H1 (cell line): ENCODE measurements around the gene CCDC12. TPM values are rescaled to one million over a fixed set of nuclear protein-coding genes. Genes with fewer than 3 reads are reported as not detected.

Source experiments
- CTCF ChIA-PET: fragments of 300-600 bp; sonication (Branson Sonifier 250); formaldehyde crosslinking; loops from one replicate; lab custom pipeline; 2021; ENCODE audit not compliant: partially characterized antibody; lab: Charles Lee
- POLR2A ChIA-PET: fragments of 300-600 bp; sonication (Branson Sonifier 250); formaldehyde crosslinking; loops from one replicate; lab custom pipeline; 2021; ENCODE audit warnings: inconsistent platforms; ENCODE audit not compliant: partially characterized antibody; lab: Charles Lee
- DNase-seq, 2 experiments: peaks; one replicate each; pipeline versions ENCODE4 v3.0.0 to v3.0.0-alpha.2; 2010 to 2022; ENCODE audit warnings: low spot score in 2 of 2, low read depth in 1 of 2, mixed read lengths in 1 of 2
- FAIRE-seq: peaks from 2 replicates; lab custom pipeline; 2011; peaks lifted over from hg19 to GRCh38; lab: Jason Lieb, UNC
- H2AFZ ChIP-seq: 2 replicates; pipeline ENCODE4 v1.8.1; 2012; ENCODE audit warnings: low read length, inconsistent platforms
- H2AK5ac ChIP-seq: 2 replicates; pipeline ENCODE4 v1.6.1; 2013; ENCODE audit warnings: low read depth, low read length
- H2BK120ac ChIP-seq: replicated peaks from 2 replicates; pipeline ENCODE3; 2013; ENCODE audit warnings: low read depth, low read length, inconsistent platforms
- H2BK12ac ChIP-seq: 2 replicates; pipeline ENCODE4 v1.6.1; 2013; ENCODE audit warnings: low read depth, low read length
- H2BK15ac ChIP-seq: 2 replicates; pipeline ENCODE4 v1.6.1; 2013; ENCODE audit warnings: low read length
- H2BK20ac ChIP-seq: 2 replicates; pipeline ENCODE4 v1.6.1; 2013; ENCODE audit warnings: low read length
- H2BK5ac ChIP-seq: 2 replicates; pipeline ENCODE4 v1.6.1; 2013; ENCODE audit warnings: low read depth, low read length
- H3K14ac ChIP-seq: 2 replicates; pipeline ENCODE4 v1.6.1; 2013; ENCODE audit warnings: inconsistent platforms; ENCODE audit not compliant: insufficient read length
- H3K18ac ChIP-seq: 2 replicates; pipeline ENCODE4 v1.6.1; 2013; ENCODE audit warnings: low read length; ENCODE audit errors: extremely low read depth
- H3K23ac ChIP-seq: 2 replicates; pipeline ENCODE4 v1.6.1; 2013; ENCODE audit warnings: inconsistent platforms; ENCODE audit not compliant: insufficient read length
- H3K23me2 ChIP-seq: 2 replicates; pipeline ENCODE4 v1.6.1; 2013; ENCODE audit warnings: low read depth, low read length
- H3K27ac ChIP-seq: 2 replicates; pipeline ENCODE4 v1.6.1; 2011; ENCODE audit warnings: low read depth, low read length, inconsistent platforms
- H3K27me3 ChIP-seq, 4 experiments: replicated peaks in 1 of 4; 1 replicate in 1 of 4; 2 replicates in 3 of 4; pipeline versions ENCODE4 v1.6.1 to v1.8.1; 2011 to 2013; ENCODE audit warnings: low read length in 3 of 4, mild to moderate bottlenecking in 3 of 4, inconsistent platforms in 2 of 4, mixed read lengths in 2 of 4, moderate library complexity in 1 of 4; ENCODE audit not compliant: control insufficient read depth in 3 of 4, insufficient read depth in 3 of 4; ENCODE audit errors: extremely low read depth in 1 of 4
- H3K36me3 ChIP-seq, 4 experiments: 2 replicates each; pipeline versions ENCODE4 v1.6.1 to v1.8.1; 2011 to 2013; ENCODE audit warnings: mild to moderate bottlenecking in 4 of 4, low read length in 3 of 4, moderate library complexity in 2 of 4, control low read depth in 1 of 4, inconsistent platforms in 1 of 4; ENCODE audit not compliant: insufficient read depth in 4 of 4, control insufficient read depth in 2 of 4
- H3K4ac ChIP-seq: replicated peaks from 2 replicates; pipeline ENCODE3; 2013; ENCODE audit warnings: low read length, low read depth, mixed read lengths, inconsistent platforms; ENCODE audit not compliant: insufficient read length
- H3K4me1 ChIP-seq, 4 experiments: replicated peaks in 1 of 4; 1 replicate in 1 of 4; 2 replicates in 3 of 4; pipeline versions ENCODE4 v1.6.1 to v1.8.1; 2011 to 2013; ENCODE audit warnings: low read length in 3 of 4, inconsistent platforms in 2 of 4, mixed read lengths in 1 of 4; ENCODE audit not compliant: insufficient read depth in 4 of 4, control insufficient read depth in 3 of 4
- H3K4me2 ChIP-seq, 2 experiments: 2 replicates each; pipeline versions ENCODE4 v1.6.1 to v1.8.1; 2011 to 2013; ENCODE audit warnings: low read depth in 2 of 2, low read length in 2 of 2, control low read depth in 1 of 2, inconsistent platforms in 1 of 2, mild to moderate bottlenecking in 1 of 2; ENCODE audit not compliant: insufficient read depth in 1 of 2
- H3K4me3 ChIP-seq, 4 experiments: fragments of 200-600, 300-600 bp in 1 of 4; sonication (generic), shearing (Covaris generic), sonication (Bioruptor Twin) in 1 of 4; 2 replicates each; pipeline versions ENCODE4 v1.5.1 to v1.8.1; 2011 to 2016; ENCODE audit warnings: low read length in 4 of 4, low read depth in 3 of 4, control low read depth in 2 of 4, inconsistent platforms in 2 of 4, mild to moderate bottlenecking in 2 of 4, mixed read lengths in 1 of 4, moderate library complexity in 1 of 4; ENCODE audit not compliant: insufficient read depth in 2 of 4; ENCODE audit errors: extremely low read depth in 1 of 4
- H3K56ac ChIP-seq: replicated peaks from 2 replicates; pipeline ENCODE3; 2013; ENCODE audit warnings: low read depth, mild to moderate bottlenecking, mixed read lengths, low read length, inconsistent platforms; ENCODE audit not compliant: insufficient read length
- H3K79me1 ChIP-seq: 2 replicates; pipeline ENCODE4 v1.6.1; 2013; ENCODE audit warnings: low read depth, low read length, control low read depth
- H3K79me2 ChIP-seq, 2 experiments: 2 replicates each; pipeline versions ENCODE4 v1.6.1 to v1.8.1; 2012 to 2013; ENCODE audit warnings: low read length in 2 of 2, mild to moderate bottlenecking in 2 of 2, inconsistent platforms in 1 of 2; ENCODE audit not compliant: insufficient read depth in 2 of 2, control insufficient read depth in 1 of 2
- H3K9ac ChIP-seq, 4 experiments: replicated peaks in 1 of 4; 1 replicate in 1 of 4; 2 replicates in 3 of 4; pipeline versions ENCODE4 v1.6.1 to v1.8.1; 2011 to 2013; ENCODE audit warnings: low read depth in 3 of 4, low read length in 3 of 4, control low read depth in 2 of 4, mild to moderate bottlenecking in 2 of 4, moderate library complexity in 2 of 4, inconsistent platforms in 1 of 4; ENCODE audit errors: extremely low read depth in 1 of 4
- H3K9me3 ChIP-seq, 2 experiments: 2 replicates each; pipeline versions ENCODE4 v1.6.1 to v1.8.1; 2012 to 2013; ENCODE audit warnings: mild to moderate bottlenecking in 2 of 2, moderate library complexity in 2 of 2, control low read depth in 1 of 2, inconsistent platforms in 1 of 2, low read depth in 1 of 2, low read length in 1 of 2, mixed read lengths in 1 of 2; ENCODE audit not compliant: insufficient read depth in 2 of 2
- H4K20me1 ChIP-seq, 2 experiments: replicated peaks in 1 of 2; 2 replicates each; pipeline versions ENCODE3 to v1.8.1; 2011 to 2013; ENCODE audit warnings: inconsistent platforms in 2 of 2, low read length in 2 of 2, mild to moderate bottlenecking in 1 of 2; ENCODE audit not compliant: insufficient read depth in 2 of 2, control insufficient read depth in 1 of 2
- H4K5ac ChIP-seq: 2 replicates; pipeline ENCODE4 v1.6.1; 2013; ENCODE audit warnings: low read length, low read depth, mixed read lengths, inconsistent platforms; ENCODE audit not compliant: insufficient read length
- H4K8ac ChIP-seq: 2 replicates; pipeline ENCODE4 v1.8.0; 2013; ENCODE audit warnings: mild to moderate bottlenecking, moderate library complexity, low read length, inconsistent platforms; ENCODE audit not compliant: insufficient read depth; ENCODE audit errors: extremely low read depth
- H4K91ac ChIP-seq: replicated peaks from 2 replicates; pipeline ENCODE3; 2013; ENCODE audit warnings: low read length, mixed read lengths, inconsistent platforms; ENCODE audit not compliant: insufficient read length
- BCL11A ChIP-seq, 2 experiments: IDR thresholded peaks; one replicate each; pipeline ENCODE4 v1.6.1; 2011; ENCODE audit warnings: low read depth in 2 of 2, low read length in 2 of 2, mild to moderate bottlenecking in 2 of 2
- EZH2 ChIP-seq: fragments of 200-600 bp; sonication (generic); IDR thresholded peaks from 2 replicates; pipeline ENCODE4 v1.7.1; 2012; ENCODE audit warnings: low read depth, mild to moderate bottlenecking, moderate library complexity, low read length, inconsistent platforms; ENCODE audit not compliant: severe bottlenecking
- KDM5A ChIP-seq: fragments of 200-600 bp; IDR thresholded peaks from 2 replicates; pipeline ENCODE4 v1.7.1; 2012; ENCODE audit warnings: mild to moderate bottlenecking, low read length, inconsistent platforms, mixed read lengths
- POLR2AphosphoS5 ChIP-seq: IDR thresholded peaks from 2 replicates; pipeline ENCODE4 v1.6.1; 2011; ENCODE audit warnings: low read depth, low read length
- RAD21 ChIP-seq, 2 experiments: IDR thresholded peaks in 1 of 2; conservative IDR thresholded peaks in 1 of 2; 2 replicates each; pipeline ENCODE4 v1.6.1; 2011; ENCODE audit warnings: low read depth in 2 of 2, low read length in 2 of 2, improper control_type of control experiment in 1 of 2, inconsistent platforms in 1 of 2, mild to moderate bottlenecking in 1 of 2, moderate library complexity in 1 of 2
- SUZ12 ChIP-seq: fragments of 200-600 bp; sonication (generic); IDR thresholded peaks from 2 replicates; pipeline ENCODE4 v1.6.1; 2012; ENCODE audit warnings: mild to moderate bottlenecking, inconsistent platforms, low read length, moderate library complexity, mixed read lengths
- WGBS, 2 experiments: shearing (Covaris generic) in 1 of 2; methylation state at CpG; one replicate each; pipeline versions ENCODE4 v1.1.6 to v1.1.7; 2013 to 2015; ENCODE audit warnings: low lambda C conversion rate in 2 of 2, mixed read lengths in 2 of 2, inconsistent platforms in 1 of 2, low coverage in 1 of 2, missing lambda C conversion rate in 1 of 2; ENCODE audit not compliant: insufficient replicate concordance in 2 of 2, insufficient coverage in 1 of 2, insufficient read length in 1 of 2; ENCODE audit errors: extremely low coverage in 1 of 2, missing lambda C conversion rate in 1 of 2; 5-methylcytosine and 5-hydroxymethylcytosine counted together
- polyA plus RNA-seq, 7 experiments: library from polyadenylated mRNA; depleted of rRNA in 3 of 7; stranded (reverse) in 5 of 7; unstranded in 2 of 7; fragments of >200 nt in 5 of 7; fragments of 200-250 nt in 2 of 7; gene quantifications; 1 replicate in 5 of 7; 2 replicates in 1 of 7; 4 replicates in 1 of 7; pipeline versions ENCODE4 v1.2.1 to v1.2.3, GENCODE V29; 2011 to 2013; ENCODE audit warnings: missing spikeins in 2 of 7, mixed read lengths in 2 of 7
- total RNA-seq: library from RNA; stranded (reverse); fragmentation: NEBNext Ultra II Directional; extraction: Animal tissue kit (Norgen Biotek cat#: 25700); gene quantifications from 2 replicates; pipeline ENCODE4 v1.2.1, GENCODE V29; 2021

The CCDC12 gene
- total and polyA plus RNA-seq, 2 of the 8 experiments (the other 6 are each of a cell fraction or from before 2014, with no cell fraction given) = 29.5 to 41.3 TPM

DNA sequence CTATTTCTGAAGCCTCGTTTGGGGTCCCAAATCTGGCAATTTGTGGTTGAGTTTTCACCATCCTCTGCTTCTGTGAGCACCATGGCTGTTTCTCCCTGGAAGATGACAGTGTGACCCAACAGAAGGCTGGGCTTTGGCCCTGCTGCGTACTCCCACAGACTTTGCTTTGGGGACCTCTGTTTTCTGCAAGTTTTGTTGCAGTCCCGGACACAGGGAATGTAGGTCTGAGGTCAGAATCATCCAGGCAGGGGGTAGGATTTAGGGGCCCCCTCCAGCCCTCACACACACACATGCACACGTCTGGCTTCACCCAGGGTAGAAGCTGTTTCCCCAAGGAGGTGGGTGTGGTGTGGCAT, 92.7 kb downstream of the CCDC12 start:
- FAIRE-seq (no peak), DNase-seq (no peak)
- Histone ChIP-seq H4K8ac (no peak overlapping the region; the same call in 1 of the 2 replicates), H3K56ac (no peak overlapping the region), H2BK12ac (0 out of 2 replicates have a peak overlapping the region, but pooled peaks have one; percentile 27), H3K14ac (no peak overlapping the region), H2AFZ (no peak overlapping the region), H3K18ac (no peak overlapping the region; the same call in 1 of the 2 replicates), H2BK120ac (no peak overlapping the region), H3K4ac (no peak overlapping the region), H4K5ac (no peak overlapping the region), H2BK20ac (no peak overlapping the region), H3K4me3 (peak overlapping the region; percentile 18 to 58 (median 29); a peak in 5 of 8 replicates), H4K91ac (no peak overlapping the region), H3K9ac (no peak overlapping the region), H2AK5ac (no peak overlapping the region), H2BK15ac (no peak overlapping the region), H3K9me3 (no peaks in the 10 kb centered on the region), H3K23me2 (peaks cover 11% of the 10 kb centered on the region; the same call in 1 of the 2 replicates), H3K79me2 (no peaks in the 10 kb centered on the region), H4K20me1 (peaks cover 7 to 17% of the 10 kb centered on the region in 2 experiments), H3K27me3 (peaks cover 53 to 80% (median 74%) of the 10 kb centered on the region in 4 experiments), H2BK5ac (no peak overlapping the region), H3K4me1 (peaks cover 0 to 14% (median 11%) of the 10 kb centered on the region in 4 experiments; a peak in 6 of 7 replicates), H3K4me2 (peak overlapping the region; percentile 74 to 78), H3K79me1 (no peaks in the 10 kb centered on the region), H3K23ac (no peak overlapping the region), H3K27ac (no peak overlapping the region), H3K36me3 (no peaks in the 10 kb centered on the region)
- ChIA-PET POLR2A (no interaction called here), CTCF (interaction anchor here (0.7 to 13.1 kb wide), 6 partner anchors 9 to 395 kb away, joined by 3 to 88 read pairs (median 6); no protein-coding TSS in a partner anchor)
- WGBS, 2 experiments = 19% methylated on average over 4 of the region's 4 CpGs; no CpG with 5 or more reads in 1 of the 2 experiments
- TF ChIP-seq POLR2AphosphoS5 = no peak
- peak; percentile 77; the same call in 1 of the 2 replicates for TF ChIP-seq SUZ12
- no peak for TF ChIP-seq RAD21 (IDR thresholded peaks at IDR 0.05 in 1 of 2, conservative IDR thresholded peaks at IDR 0.05 in 1 of 2; ENCODE audit: low read depth in 2 of 2, low read length in 2 of 2)
- peak; percentile 64 for TF ChIP-seq EZH2
- TF ChIP-seq KDM5A = no peak
- TF ChIP-seq BCL11A (IDR thresholded peaks at IDR 0.05; ENCODE audit: low read depth in 2 of 2, low read length in 2 of 2) = no peak
